ENCODE results near the gene WWOX.

Gene WWOX

DNA sequence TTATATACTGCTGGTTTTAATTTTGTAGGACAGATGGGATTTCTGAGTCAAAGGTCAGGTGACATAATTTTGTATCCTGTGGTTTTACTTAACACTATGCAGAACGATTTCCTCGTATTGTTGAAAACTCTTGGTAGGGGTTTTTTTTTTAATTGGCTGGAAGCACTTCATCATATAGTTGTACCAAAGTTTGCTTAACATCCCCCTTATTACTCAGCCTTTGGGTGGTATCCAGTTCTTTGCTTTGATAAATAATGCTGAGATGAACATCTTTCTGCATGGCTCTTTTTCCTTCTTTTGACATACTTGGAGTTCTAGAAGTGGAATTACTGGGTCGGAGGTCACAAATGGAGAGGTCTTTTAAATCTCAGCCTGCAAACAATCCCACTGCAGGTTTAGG lies 1082.0 kb downstream of the WWOX start:
- DNase-seq (ENCODE audit: low spot score) = no peak

DNA sequence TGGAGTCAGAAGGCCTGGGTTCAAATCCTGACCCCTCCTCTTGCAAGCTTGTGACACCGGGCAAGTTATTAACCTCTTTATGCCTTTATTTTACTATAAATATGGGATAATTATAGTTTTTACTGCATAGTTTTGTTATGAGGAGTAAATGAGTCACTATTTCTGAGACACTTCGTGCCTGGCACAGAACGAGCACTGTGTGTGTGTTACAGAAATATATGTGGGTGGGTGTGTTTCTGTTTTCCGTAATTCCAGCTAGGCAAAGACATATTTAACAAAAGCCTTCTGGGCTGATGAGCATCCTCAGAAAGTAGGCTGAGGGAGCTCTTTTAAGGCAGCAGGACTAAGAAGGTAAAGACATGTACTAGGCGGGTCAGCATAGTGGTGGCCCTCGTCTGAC lies 1083.2 kb downstream of the WWOX start:
- DNase-seq (ENCODE audit: low spot score) = no peak

GRCh38 chr16:79183571-79183970 lies 1084.1 kb downstream of the WWOX start:
- DNase-seq (ENCODE audit: low spot score) = no peak

GRCh38 chr16:79184464-79185030 lies 1085.1 kb downstream of the WWOX start:
- no peak for DNase-seq (ENCODE audit: low spot score)

DNA sequence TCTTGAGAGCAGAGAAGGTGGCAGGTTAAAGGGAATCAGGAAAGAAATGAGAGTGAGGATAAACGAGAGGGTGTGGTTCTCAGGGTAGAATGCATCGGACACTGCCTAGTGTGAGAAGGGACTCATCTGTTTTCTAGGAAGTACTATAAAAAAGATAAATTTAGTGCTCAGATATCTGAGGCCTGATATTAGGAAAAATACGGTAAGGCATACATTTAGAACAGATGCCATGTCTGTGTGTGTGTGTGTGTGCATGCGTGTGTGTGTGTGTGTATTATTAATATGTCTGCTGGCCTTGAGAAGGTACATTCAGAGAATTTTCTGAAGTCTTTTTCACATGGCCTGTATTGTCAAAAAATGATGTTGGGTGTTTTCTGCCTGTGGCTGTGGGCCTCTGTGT lies 1086.3 kb downstream of the WWOX start:
- no peak for DNase-seq (ENCODE audit: low spot score)

DNA sequence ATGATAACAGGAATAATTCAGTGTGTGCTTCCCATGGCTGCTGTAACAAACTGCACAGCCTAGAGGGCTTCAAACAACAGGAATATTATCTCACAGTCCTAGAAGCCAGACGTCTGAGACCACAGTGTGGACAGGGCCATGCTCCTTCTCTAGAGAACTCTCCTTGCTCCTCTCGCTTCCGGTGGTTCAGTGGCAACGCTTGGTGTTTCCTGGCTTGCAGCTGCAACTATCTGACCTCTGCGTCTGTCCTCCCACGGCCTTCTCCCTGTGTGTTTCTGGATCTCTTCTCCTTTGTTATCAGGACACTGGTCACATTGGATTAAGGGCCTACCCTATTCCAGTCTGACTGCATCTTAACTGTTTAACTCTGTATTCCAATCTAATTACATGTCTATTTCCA lies 1086.7 kb downstream of the WWOX start:
- DNase-seq (ENCODE audit: low spot score) = no peak

DNA sequence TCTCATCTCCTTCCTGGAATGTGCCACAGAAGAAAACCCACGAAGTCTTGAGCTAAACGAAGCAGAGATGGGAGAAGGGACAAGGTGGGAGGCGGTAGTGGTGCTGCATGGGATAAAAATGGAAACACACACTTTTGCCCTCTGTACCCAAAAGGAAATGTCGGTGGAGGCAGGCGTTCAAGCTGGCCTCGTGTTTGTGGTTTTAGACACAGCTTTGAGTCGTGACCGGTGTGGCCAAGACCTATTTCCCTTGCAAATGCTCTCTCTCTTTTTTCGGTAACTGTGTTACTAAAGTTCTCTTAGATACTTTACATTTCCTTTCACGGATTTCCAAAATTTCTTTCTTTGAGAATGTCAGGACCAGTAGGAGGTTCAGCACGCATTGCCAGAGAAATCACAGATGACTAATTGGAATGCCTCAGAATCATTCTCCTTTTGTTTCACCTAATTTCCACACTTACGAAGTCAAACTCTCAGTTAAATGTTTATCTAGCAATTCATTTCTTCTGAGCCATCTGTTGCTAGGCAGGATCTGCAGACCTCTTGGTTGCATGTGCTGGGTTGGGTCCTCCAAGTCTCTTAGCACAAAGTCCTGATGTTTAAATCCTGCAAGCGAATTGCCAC lies 1088.8 kb downstream of the WWOX start:
- no peak for DNase-seq (ENCODE audit: low spot score)

DNA sequence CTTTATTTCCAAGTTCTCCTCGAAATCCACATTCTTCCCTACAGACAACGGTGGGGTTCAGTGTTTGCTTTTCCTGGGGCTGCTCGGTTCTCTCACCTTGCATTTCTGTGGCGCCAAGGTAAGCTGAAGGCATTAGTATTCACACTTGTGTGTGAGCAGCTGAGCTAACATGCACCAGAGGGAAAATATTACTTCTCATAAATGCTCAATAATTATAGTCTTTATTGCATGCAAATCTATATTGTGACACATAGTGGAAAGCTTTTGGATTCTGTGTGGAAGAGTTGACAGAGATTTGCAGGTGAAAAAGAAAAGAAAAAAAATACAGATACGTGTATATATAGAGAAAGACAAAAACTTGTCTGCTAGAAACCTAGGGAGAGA lies 1089.3 kb downstream of the WWOX start:
- no peak for DNase-seq (ENCODE audit: low spot score)

GRCh38 chr16:79190542-79190941 lies 1091.1 kb downstream of the WWOX start:
- no peak for DNase-seq (ENCODE audit: low spot score)

- no peak for DNase-seq (ENCODE audit: low spot score)
Observed at GRCh38 chr16:79191933-79192332, 1092.5 kb downstream of the WWOX start.

DNA sequence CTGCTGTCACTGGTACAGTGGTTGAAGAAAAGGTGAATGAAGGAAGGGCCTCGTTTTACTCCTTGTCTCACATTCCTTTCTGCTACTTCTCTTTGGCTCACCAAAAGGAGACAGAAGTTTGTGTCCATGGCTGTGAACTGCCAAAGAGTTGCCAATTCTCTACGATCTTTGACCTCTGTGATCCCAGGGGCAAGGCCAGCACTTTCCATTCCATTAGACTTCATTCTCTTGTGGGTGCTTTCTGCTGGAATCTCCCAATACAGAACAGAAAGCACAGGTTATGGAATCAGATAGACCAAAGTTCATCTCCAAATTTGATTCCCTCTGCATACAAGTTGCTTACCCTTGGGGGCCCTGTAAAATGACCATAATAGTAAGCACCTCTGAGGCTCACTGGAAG lies 1093.5 kb downstream of the WWOX start:
- no peak for DNase-seq (ENCODE audit: low spot score)

DNA sequence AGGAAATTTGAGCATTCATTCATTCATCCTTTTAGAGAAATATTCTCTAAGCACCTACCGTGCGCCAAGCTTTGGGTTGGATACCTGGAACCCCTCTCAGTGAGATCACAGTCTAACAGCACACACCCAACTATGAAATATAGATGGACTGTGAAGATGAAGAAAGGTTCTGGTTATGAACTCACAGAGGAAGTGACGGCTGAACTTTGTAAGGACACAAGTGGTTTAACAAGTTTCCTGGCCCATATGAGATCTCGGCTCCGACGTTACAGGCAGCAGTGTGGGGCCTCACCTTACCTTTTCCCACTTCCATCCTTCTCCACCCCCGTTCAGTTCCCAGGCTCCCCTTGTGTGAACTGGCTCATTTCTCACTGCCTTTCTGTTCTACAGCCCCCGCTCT lies 1094.8 kb downstream of the WWOX start:
- no peak for DNase-seq (ENCODE audit: low spot score)

DNA sequence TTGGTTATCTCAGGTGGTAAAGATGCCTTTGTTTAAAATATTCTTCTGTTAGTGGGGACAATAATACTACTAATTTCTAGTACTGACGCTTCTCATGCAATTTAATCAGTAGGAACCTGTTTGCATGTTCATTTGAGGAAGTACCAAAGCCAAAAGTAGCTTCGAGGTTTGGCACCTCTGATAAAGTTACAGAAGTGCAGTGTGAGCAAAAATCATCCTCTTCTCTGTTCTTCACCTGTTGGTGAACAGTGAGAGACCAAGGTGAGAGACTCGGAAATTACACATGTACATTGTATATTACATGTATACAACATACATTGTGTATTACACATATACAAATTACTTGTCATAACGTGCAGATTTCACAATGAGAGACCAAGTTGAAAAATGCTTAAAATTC lies 1096.5 kb downstream of the WWOX start:
- DNase-seq (ENCODE audit: low spot score) = no peak

GRCh38 chr16:79201436-79201835 lies 1102.0 kb downstream of the WWOX start:
- no peak for DNase-seq (ENCODE audit: low spot score)

DNA sequence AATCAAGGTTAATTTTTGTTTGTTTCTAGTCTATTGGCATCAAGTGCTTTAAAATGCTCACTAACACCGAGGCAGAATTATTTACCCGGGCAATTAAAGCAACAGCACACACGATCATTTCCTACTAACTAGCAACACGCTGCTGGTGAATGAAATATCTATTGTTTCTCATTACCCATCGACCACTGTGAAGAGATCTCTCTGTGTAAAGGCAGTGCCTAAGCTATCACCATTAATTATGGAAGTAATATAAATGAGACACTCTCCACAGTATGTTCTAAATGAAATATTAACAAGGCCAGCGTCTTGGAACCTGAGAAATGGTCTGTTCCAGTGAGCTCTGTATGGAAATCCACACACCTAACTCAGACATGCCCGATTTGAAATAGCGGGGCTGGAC lies 1103.5 kb downstream of the WWOX start:
- DNase-seq (ENCODE audit: low spot score) = no peak

DNA sequence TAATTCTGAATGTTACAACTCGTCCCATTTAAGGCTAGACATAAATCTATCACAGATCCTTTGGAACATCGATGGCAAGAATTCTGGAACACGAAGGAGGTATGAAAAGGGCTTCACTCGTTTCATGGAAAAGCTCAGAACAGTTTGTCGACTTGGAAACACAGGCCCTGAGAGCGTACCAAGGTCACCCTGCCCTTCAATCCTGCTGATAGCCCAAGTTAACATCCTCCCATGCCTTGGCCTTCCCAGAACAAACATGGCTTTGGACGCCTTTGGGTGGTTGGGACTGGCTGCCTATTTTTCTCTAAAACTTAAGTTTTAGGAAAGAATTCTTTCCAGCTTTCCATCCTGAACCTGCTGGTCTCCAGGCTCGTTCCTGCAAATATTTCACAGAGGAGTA lies 1105.0 kb downstream of the WWOX start:
- DNase-seq (ENCODE audit: low spot score) = no peak

GRCh38 chr16:79206889-79207288 lies 1107.4 kb downstream of the WWOX start:
- DNase-seq (ENCODE audit: low spot score) = no peak

- no peak for DNase-seq (ENCODE audit: low spot score)
Observed at GRCh38 chr16:79209308-79209707, 1109.9 kb downstream of the WWOX start.

GRCh38 chr16:79210607-79211006 lies 1111.2 kb downstream of the WWOX start:
- DNase-seq (ENCODE audit: low spot score) = no peak

- no peak for DNase-seq (ENCODE audit: low spot score)
Observed at GRCh38 chr16:79211586-79211985, 1112.1 kb downstream of the WWOX start.

DNA sequence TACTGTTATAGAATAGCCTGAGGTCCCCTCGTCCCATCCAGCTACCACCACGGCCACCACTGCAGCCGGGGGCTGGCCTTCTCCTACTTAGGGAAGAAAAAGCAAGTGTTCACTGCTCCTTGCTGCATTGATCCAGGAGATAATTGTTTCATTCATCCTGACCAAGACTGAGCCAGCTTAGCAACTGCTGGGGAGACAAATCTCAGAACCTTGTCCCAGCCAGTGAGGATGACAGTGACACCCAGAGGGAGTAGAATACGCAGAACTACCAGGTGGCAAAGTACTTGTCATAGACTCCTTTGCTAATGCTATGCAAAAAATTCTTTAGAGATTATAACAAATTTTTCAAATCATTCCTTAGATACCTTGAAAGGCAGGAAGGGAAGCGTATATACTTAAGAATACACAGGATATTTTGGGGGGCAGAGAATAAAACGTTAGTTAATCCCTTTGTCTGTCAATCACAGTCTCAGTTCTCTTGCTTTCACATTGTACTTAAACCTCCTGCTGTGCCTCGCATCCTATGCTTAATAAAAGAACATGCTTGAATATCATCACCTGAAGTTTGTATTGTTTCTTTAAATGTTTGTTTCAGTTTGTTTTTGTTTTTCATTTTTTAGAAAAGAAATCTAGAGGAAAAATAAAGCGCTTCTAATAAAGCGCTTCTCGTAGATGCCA lies 1112.8 kb downstream of the WWOX start:
- no peak for DNase-seq (ENCODE audit: low spot score)

DNA sequence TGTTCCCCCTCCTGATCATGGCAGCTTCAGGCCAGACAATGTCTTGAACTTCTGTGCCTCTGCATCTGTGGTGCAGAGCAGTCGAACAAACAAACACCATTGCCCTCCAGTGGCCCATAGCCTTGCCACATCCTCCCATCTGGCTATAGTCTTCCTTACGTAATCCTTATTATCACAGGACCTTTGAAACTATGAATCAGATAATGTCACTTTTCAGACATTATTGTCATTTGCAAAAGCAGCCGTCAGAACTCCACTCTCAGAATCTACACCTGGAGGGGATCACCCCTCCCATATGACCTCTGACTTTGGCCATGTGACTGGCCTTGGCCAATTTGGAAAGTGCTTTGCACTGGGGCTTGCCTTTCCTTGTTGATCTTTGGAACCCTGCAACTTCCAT lies 1113.8 kb downstream of the WWOX start:
- no peak for DNase-seq (ENCODE audit: low spot score)

- no peak for DNase-seq (ENCODE audit: low spot score)
Observed at GRCh38 chr16:79215289-79215688, 1115.8 kb downstream of the WWOX start.

Measured in AG08395 (cell line).